HG03097 (cell line): ENCODE measurements around the gene PTPN20.

Experiments
- ATAC-seq: cut with Tn5 transposase; IDR thresholded peaks from one replicate; pipeline ENCODE4 v1.9.1; 2021; ENCODE audit not compliant: unreplicated experiment, low FRiP score

PTPN20 gene

GRCh38 chr10:47045331-47045861, 134.2 kb downstream of the PTPN20 start:
- no peak for ATAC-seq

GRCh38 chr10:47046321-47047126, 135.3 kb downstream of the PTPN20 start:
- ATAC-seq = no peak

- ATAC-seq = no peak
These were observed 135.9 kb downstream of the PTPN20 start for GRCh38 chr10:47047127-47047504.

DNA sequence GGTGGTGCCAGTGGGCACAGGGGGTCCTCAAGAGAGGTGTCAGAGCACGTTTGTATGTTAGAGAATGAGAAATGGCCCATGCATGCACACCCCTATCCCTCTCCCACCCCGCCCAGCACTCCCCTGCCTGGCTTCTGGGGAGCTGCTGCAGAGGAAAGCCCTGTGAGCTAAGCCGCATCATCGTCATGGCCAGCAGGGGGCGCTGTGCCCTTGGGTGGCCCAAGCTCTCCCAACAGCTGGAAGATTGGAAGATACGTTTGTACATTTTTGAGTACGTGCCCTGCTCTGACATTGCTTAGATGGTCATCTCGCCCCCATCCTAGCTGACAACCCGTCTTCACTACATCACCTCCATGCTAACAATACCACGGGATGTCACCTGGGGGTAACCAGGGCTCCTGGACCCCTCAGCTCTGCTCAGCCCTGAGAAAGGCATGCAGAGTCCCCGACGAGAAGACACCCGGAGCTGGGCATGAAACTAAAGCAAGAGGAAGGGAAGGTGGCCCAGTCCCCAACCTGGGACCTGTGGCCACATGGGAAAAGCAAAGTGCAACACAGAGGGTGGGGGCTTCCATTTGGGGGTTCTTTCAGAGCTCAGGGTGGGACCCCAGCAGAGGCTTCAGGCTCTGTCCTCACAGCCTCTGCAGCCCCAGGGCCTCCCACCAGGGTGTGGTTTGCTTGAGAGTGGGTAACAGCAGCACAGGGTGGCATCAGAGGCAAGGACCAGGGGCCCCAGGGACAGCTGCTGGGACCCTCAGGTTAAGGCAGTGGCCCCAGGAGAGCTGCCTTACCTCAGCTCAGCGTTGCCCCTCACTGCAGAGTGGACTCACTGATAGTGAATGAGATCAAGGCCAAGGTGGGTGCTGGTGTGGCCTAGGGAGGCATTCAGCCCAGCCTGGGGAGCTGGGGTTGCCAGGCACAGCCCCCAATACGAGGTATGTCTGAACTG, 136.6 kb downstream of the PTPN20 start:
- ATAC-seq = no peak

- no peak for ATAC-seq
These were observed 137.3 kb downstream of the PTPN20 start for GRCh38 chr10:47048526-47048905.

- ATAC-seq = no peak
These were observed 138.0 kb downstream of the PTPN20 start for GRCh38 chr10:47049056-47049851.

GRCh38 chr10:47049906-47050305, 138.7 kb downstream of the PTPN20 start:
- ATAC-seq = no peak

GRCh38 chr10:47050618-47051455, 139.6 kb downstream of the PTPN20 start:
- no peak for ATAC-seq

- no peak for ATAC-seq
These were observed 140.6 kb downstream of the PTPN20 start for GRCh38 chr10:47051741-47052238.
